CD4-positive, alpha-beta T cell treated with Interleukin-15 for 1 hour (primary cell): ENCODE results near the gene RUFY4.

Experiments
- DNase-seq: peaks from one replicate; pipeline ENCODE4 v3.0.0-alpha.2; 2020

The RUFY4 gene

GRCh38 chr2:218063486-218063885, 5.6 kb upstream of the RUFY4 start:
- DNase-seq, result peak; percentile 65

GRCh38 chr2:218063896-218064295, 5.2 kb upstream of the RUFY4 start:
- DNase-seq, result no peak

GRCh38 chr2:218065239-218066006, 3.6 kb upstream of the RUFY4 start:
- DNase-seq, result no peak

GRCh38 chr2:218066926-218067515, 2.0 kb upstream of the RUFY4 start:
- DNase-seq, result no peak

- no peak for DNase-seq
Observed at GRCh38 chr2:218067523-218067922, 1.5 kb upstream of the RUFY4 start.

GRCh38 chr2:218069606-218070300, 700 bp downstream of the RUFY4 start:
- no peak for DNase-seq

- no peak for DNase-seq
Observed at GRCh38 chr2:218070587-218070986, 1.5 kb downstream of the RUFY4 start.

- no peak for DNase-seq
Observed at GRCh38 chr2:218071218-218071937, 2.3 kb downstream of the RUFY4 start.

- DNase-seq, result no peak
Observed at GRCh38 chr2:218072002-218072401, 2.9 kb downstream of the RUFY4 start.

GRCh38 chr2:218072478-218073024, 3.5 kb downstream of the RUFY4 start:
- no peak for DNase-seq

GRCh38 chr2:218073185-218073584, 4.1 kb downstream of the RUFY4 start:
- no peak for DNase-seq

GRCh38 chr2:218074031-218074430, 5.0 kb downstream of the RUFY4 start:
- DNase-seq, result peak; percentile 43

- DNase-seq, result no peak
Observed at GRCh38 chr2:218075975-218076811, 7.1 kb downstream of the RUFY4 start.

GRCh38 chr2:218077464-218078216, 8.6 kb downstream of the RUFY4 start:
- no peak for DNase-seq

- DNase-seq, result no peak
Observed at GRCh38 chr2:218079943-218080913, 11.2 kb downstream of the RUFY4 start.

GRCh38 chr2:218081063-218081462, 12.0 kb downstream of the RUFY4 start:
- no peak for DNase-seq

- no peak for DNase-seq
Observed at GRCh38 chr2:218081695-218082094, 12.6 kb downstream of the RUFY4 start.

- no peak for DNase-seq
Observed at GRCh38 chr2:218082586-218083351, 13.7 kb downstream of the RUFY4 start.

GRCh38 chr2:218083352-218083676, 14.3 kb downstream of the RUFY4 start:
- DNase-seq, result no peak
